ENCODE data around the gene NME3. TPM values are rescaled to one million over a fixed set of nuclear protein-coding genes. Genes with fewer than 3 reads are reported as not detected.

Gene NME3
- total RNA-seq, 1 experiment from 2014 or later: 103 TPM

DNA sequence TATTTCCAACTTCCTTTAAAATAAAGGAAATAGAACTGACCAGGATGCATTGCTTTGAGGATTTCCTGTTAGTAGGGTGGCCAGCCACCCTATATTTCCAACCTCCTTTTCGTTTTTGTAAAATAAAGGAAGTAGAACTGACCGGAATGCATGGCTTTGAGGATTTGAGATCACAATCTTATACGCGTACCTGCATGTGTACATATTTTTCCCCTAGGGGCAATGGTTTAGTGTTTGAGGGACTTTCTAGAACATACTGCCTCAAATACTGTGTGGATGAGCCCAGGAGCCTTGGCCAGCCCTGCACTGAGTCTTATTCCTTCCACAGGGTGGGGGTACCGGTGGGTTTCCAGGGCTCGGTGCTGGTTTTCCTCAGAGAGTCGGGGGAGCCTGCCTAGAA, 39.7 kb downstream of the NME3 start:
- Histone ChIP-seq H2AFZ (ENCODE audit: low read depth, low read length, poor library complexity, severe bottlenecking) (no peak overlapping the region), H3K9me3 (ENCODE audit: control insufficient read depth in 1 of 2, insufficient read depth in 1 of 2, low read depth in 1 of 2, low read length in 2 of 2) (peaks cover 0 to 8% of the 10 kb centered on the region in 2 experiments; a peak in 1 of 4 replicates), H3K4me3 (replicated peaks in 1 of 2; ENCODE audit: low read depth in 1 of 2, low read length in 2 of 2) (no peak overlapping the region), H3K9me2 (ENCODE audit: insufficient read depth) (no peaks in the 10 kb centered on the region), H4K20me1 (ENCODE audit: insufficient read depth) (no peaks in the 10 kb centered on the region), H3K27ac (ENCODE audit: low read depth, low read length) (no peak overlapping the region), H3K36me3 (ENCODE audit: control insufficient read depth in 1 of 2, insufficient read depth in 2 of 2, low read length in 2 of 2) (peaks cover 2 to 6% of the 10 kb centered on the region in 2 experiments; a peak in 2 of 4 replicates), H3K4me2 (ENCODE audit: low read length) (no peak overlapping the region), H3K27me3 (ENCODE audit: insufficient read depth, low read length) (no peaks in the 10 kb centered on the region), H3K9ac (ENCODE audit: low read length) (no peak overlapping the region), H3K79me2 (ENCODE audit: insufficient read depth, low read length) (no peaks in the 10 kb centered on the region; the same call in 1 of the 2 replicates), H3K4me1 (ENCODE audit: control insufficient read depth in 1 of 2, insufficient read depth in 2 of 2, low read length in 2 of 2) (no peaks in the 10 kb centered on the region)
- TF ChIP-seq ZFX (IDR thresholded peaks at IDR 0.05) (no peak), POLR2AphosphoS5 (IDR thresholded peaks at IDR 0.05; ENCODE audit: low read depth, low read length) (no peak), JUND (IDR thresholded peaks at IDR 0.05) (no peak), SIN3A (IDR thresholded peaks at IDR 0.05; ENCODE audit: low read depth) (no peak), YY1 (IDR thresholded peaks at IDR 0.05; ENCODE audit: extremely low read depth, insufficient replicate concordance, low read depth, low read length) (no peak)
- ChIA-PET POLR2A (no interaction called here), CTCF (no interaction called here), RAD21 (ENCODE audit: low non-redundant PET in 1 of 2, low total read pairs in 2 of 2, uncharacterized antibody in 2 of 2, unreplicated experiment in 2 of 2) (no interaction called here)
- DNase-seq (ENCODE audit: low read depth, low spot score): no peak
- no TSS peak for BruUV-seq (replicated peaks)
- ATAC-seq: no peak
- intact Hi-C loops (cut with micrococcal nuclease): no loop called here

GRCh38 chr16:1731073-1731472, 40.3 kb downstream of the NME3 start:
- H3K79me2 ChIP-seq (ENCODE audit: insufficient read depth, low read length): peaks cover under 1% of the 10 kb centered on the region; the same call in 1 of the 2 replicates
- peaks cover 0 to 7% of the 10 kb centered on the region in 2 experiments; a peak in 1 of 4 replicates for H3K9me3 ChIP-seq (ENCODE audit: control insufficient read depth in 1 of 2, insufficient read depth in 1 of 2, low read depth in 1 of 2, low read length in 2 of 2)
- intact Hi-C loops (cut with micrococcal nuclease): no loop called here
- no peaks in the 10 kb centered on the region for H3K9me2 ChIP-seq (ENCODE audit: insufficient read depth)
- BruUV-seq (replicated peaks): no TSS peak
- RAD21 ChIA-PET (ENCODE audit: low non-redundant PET in 1 of 2, low total read pairs in 2 of 2, uncharacterized antibody in 2 of 2, unreplicated experiment in 2 of 2): no interaction called here
- POLR2A ChIA-PET: no interaction called here
- H3K4me1 ChIP-seq (ENCODE audit: control insufficient read depth in 1 of 2, insufficient read depth in 2 of 2, low read length in 2 of 2): no peaks in the 10 kb centered on the region
- H2AFZ ChIP-seq (ENCODE audit: low read depth, low read length, poor library complexity, severe bottlenecking): no peak overlapping the region
- H3K27me3 ChIP-seq (ENCODE audit: insufficient read depth, low read length): no peaks in the 10 kb centered on the region
- H3K9ac ChIP-seq (ENCODE audit: low read length): no peak overlapping the region
- H3K27ac ChIP-seq (ENCODE audit: low read depth, low read length): no peak overlapping the region
- TF ChIP-seq CTCF (IDR thresholded peaks at IDR 0.05 in 2 of 3, conservative IDR thresholded peaks at IDR 0.05 in 1 of 3; ENCODE audit: borderline replicate concordance in 1 of 3, insufficient read depth in 1 of 3, low read depth in 2 of 3, low read length in 2 of 3) (no peak), POLR2A (IDR thresholded peaks at IDR 0.05; ENCODE audit: borderline replicate concordance, extremely low read depth, insufficient read depth, insufficient read length) (no peak), FOSL1 (IDR thresholded peaks at IDR 0.05; ENCODE audit: low read depth) (no peak), SIN3A (IDR thresholded peaks at IDR 0.05; ENCODE audit: low read depth) (no peak)
- ATAC-seq (no peak), DNase-seq (ENCODE audit: low read depth, low spot score) (no peak)
- no peaks in the 10 kb centered on the region for H4K20me1 ChIP-seq (ENCODE audit: insufficient read depth)
- no peak overlapping the region for H3K4me3 ChIP-seq (replicated peaks in 1 of 2; ENCODE audit: low read depth in 1 of 2, low read length in 2 of 2)
- no peak overlapping the region for H3K4me2 ChIP-seq (ENCODE audit: low read length)
- peaks cover 2 to 6% of the 10 kb centered on the region in 2 experiments; a peak in 3 of 4 replicates for H3K36me3 ChIP-seq (ENCODE audit: control insufficient read depth in 1 of 2, insufficient read depth in 2 of 2, low read length in 2 of 2)
- CTCF ChIA-PET: no interaction called here
